ENCODE measurements around the gene CHST3. TPM values are rescaled to one million over a fixed set of nuclear protein-coding genes. Genes with fewer than 3 reads are reported as not detected.

The CHST3 gene
- total RNA-seq, 1 donor: 43.1 TPM

GRCh38 chr10:71995449-71995848 is 31.3 kb downstream of the CHST3 start:
- H3K9me3 ChIP-seq (ENCODE audit: low read depth, low read length): no peaks in the 10 kb centered on the region
- no peaks in the 10 kb centered on the region for H3K27me3 ChIP-seq (ENCODE audit: insufficient read depth, low read length)
- peaks cover 31% of the 10 kb centered on the region for H3K4me1 ChIP-seq (ENCODE audit: insufficient read depth, low read length)
- no peak for TF ChIP-seq CTCF (IDR thresholded peaks at IDR 0.05; ENCODE audit: extremely low read depth, low read depth, low read length)
- no peak overlapping the region for H3K4me3 ChIP-seq (ENCODE audit: insufficient read depth, low read length)
- H2AFZ ChIP-seq (ENCODE audit: low read length): no peak overlapping the region
- no peaks in the 10 kb centered on the region for H3K36me3 ChIP-seq (ENCODE audit: insufficient read depth, low read length)
- H3K4me2 ChIP-seq (ENCODE audit: insufficient read depth, low read length): no peak overlapping the region
- DNase-seq (ENCODE audit: insufficient read length, low spot score, missing footprints): no peak
- peak overlapping the region; percentile 36 for H3K27ac ChIP-seq (ENCODE audit: low read depth, low read length)
- peaks cover 69% of the 10 kb centered on the region for H4K20me1 ChIP-seq (ENCODE audit: insufficient read depth, low read length)
- peaks cover 97% of the 10 kb centered on the region for H3K79me2 ChIP-seq (ENCODE audit: insufficient read depth, low read length)

GRCh38 chr10:71995887-71996575 is 31.8 kb downstream of the CHST3 start:
- H3K4me1 ChIP-seq (ENCODE audit: insufficient read depth, low read length): peaks cover 31% of the 10 kb centered on the region
- peak overlapping the region; percentile 36 for H3K27ac ChIP-seq (ENCODE audit: low read depth, low read length)
- peaks cover 97% of the 10 kb centered on the region for H3K79me2 ChIP-seq (ENCODE audit: insufficient read depth, low read length)
- no peaks in the 10 kb centered on the region for H3K36me3 ChIP-seq (ENCODE audit: insufficient read depth, low read length)
- DNase-seq (ENCODE audit: insufficient read length, low spot score, missing footprints): peak; percentile 92
- H4K20me1 ChIP-seq (ENCODE audit: insufficient read depth, low read length): peaks cover 69% of the 10 kb centered on the region
- H3K4me2 ChIP-seq (ENCODE audit: insufficient read depth, low read length): no peak overlapping the region
- H2AFZ ChIP-seq (ENCODE audit: low read length): no peak overlapping the region
- H3K9me3 ChIP-seq (ENCODE audit: low read depth, low read length): no peaks in the 10 kb centered on the region
- no peaks in the 10 kb centered on the region for H3K27me3 ChIP-seq (ENCODE audit: insufficient read depth, low read length)
- no peak overlapping the region for H3K4me3 ChIP-seq (ENCODE audit: insufficient read depth, low read length)
- no peak for TF ChIP-seq CTCF (IDR thresholded peaks at IDR 0.05; ENCODE audit: extremely low read depth, low read depth, low read length)

GRCh38 chr10:71996592-71997371 is 32.6 kb downstream of the CHST3 start:
- Histone ChIP-seq H3K27ac (ENCODE audit: low read depth, low read length) (no peak overlapping the region), H3K4me1 (ENCODE audit: insufficient read depth, low read length) (peaks cover 31% of the 10 kb centered on the region), H3K4me3 (ENCODE audit: insufficient read depth, low read length) (no peak overlapping the region), H2AFZ (ENCODE audit: low read length) (no peak overlapping the region), H3K9me3 (ENCODE audit: low read depth, low read length) (no peaks in the 10 kb centered on the region), H3K27me3 (ENCODE audit: insufficient read depth, low read length) (no peaks in the 10 kb centered on the region), H3K79me2 (ENCODE audit: insufficient read depth, low read length) (peaks cover 97% of the 10 kb centered on the region), H3K36me3 (ENCODE audit: insufficient read depth, low read length) (no peaks in the 10 kb centered on the region), H3K4me2 (ENCODE audit: insufficient read depth, low read length) (no peak overlapping the region), H4K20me1 (ENCODE audit: insufficient read depth, low read length) (peaks cover 69% of the 10 kb centered on the region)
- DNase-seq (ENCODE audit: insufficient read length, low spot score, missing footprints): peak; percentile 32
- no peak for TF ChIP-seq CTCF (IDR thresholded peaks at IDR 0.05; ENCODE audit: extremely low read depth, low read depth, low read length)

Data from osteoblast (primary cell).